GM12878 (cell line): ENCODE measurements around the gene GABRB1. TPM values are rescaled to one million over a fixed set of nuclear protein-coding genes. Genes with fewer than 3 reads are reported as not detected.

ENCODE experiments used
- ATAC-seq: fragments of 200-7000 bp; cut with Tn5 transposase; 3 replicates; pipeline ENCODE4 v1.9.1; 2020; ENCODE audit warnings: mild to moderate bottlenecking, moderate library complexity
- BruUV-seq: library from RNA; stranded (reverse); fragments of 400-500 nt; replicated peaks from 2 replicates; lab custom pipeline; 2021; lab: Mats Ljungman, UMichigan
- CTCF ChIA-PET: fragments of 300-600 bp; sonication (Branson Sonifier 250); formaldehyde crosslinking; extraction: SDS; loops from one replicate; lab custom pipeline; 2021; ENCODE audit warnings: inconsistent platforms; lab: Yijun Ruan, JAX
- POLR2A ChIA-PET: fragments of 350-600 bp; formaldehyde crosslinking; extraction: SDS; loops from one replicate; lab custom pipeline; 2021; ENCODE audit warnings: inconsistent platforms; lab: Charles Lee
- RAD21 ChIA-PET: fragments of 300-600 bp; sonication (Branson Sonifier 250); formaldehyde crosslinking; loops from one replicate; lab custom pipeline; 2023; ENCODE audit warnings: antibody characterized with exemption; ENCODE audit not compliant: unreplicated experiment; lab: Charles Lee
- SMC1A ChIA-PET: fragments of 300-600 bp; sonication (Branson Sonifier 250); formaldehyde crosslinking; loops from one replicate; lab custom pipeline; 2023; ENCODE audit not compliant: unreplicated experiment, uncharacterized antibody; lab: Charles Lee
- DNase-seq: peaks from one replicate; pipeline ENCODE4 v3.0.0-alpha.2; 2011; ENCODE audit warnings: low read depth, low spot score
- FAIRE-seq: peaks from 3 replicates; lab custom pipeline; 2011; peaks lifted over from hg19 to GRCh38; lab: Jason Lieb, UNC
- H2AFZ ChIP-seq: 2 replicates; pipeline ENCODE4 v1.6.0; 2011; ENCODE audit warnings: low read depth, low read length, control low read depth; ENCODE audit not compliant: control insufficient read depth
- H3K27ac ChIP-seq: 2 replicates; pipeline ENCODE4 v1.5.1; 2011; ENCODE audit warnings: control low read depth; ENCODE audit not compliant: control insufficient read depth, insufficient read depth
- H3K27me3 ChIP-seq, 2 experiments: replicated peaks in 1 of 2; 2 replicates each; pipeline versions ENCODE4 v1.6.0 to v1.6.1; 2011; ENCODE audit warnings: low read length in 1 of 2; ENCODE audit not compliant: control insufficient read depth in 2 of 2, insufficient read depth in 2 of 2
- H3K36me3 ChIP-seq, 2 experiments: 2 replicates each; pipeline ENCODE4 v1.5.1; 2011; ENCODE audit warnings: low read length in 1 of 2; ENCODE audit not compliant: control insufficient read depth in 2 of 2, insufficient read depth in 2 of 2
- H3K4me1 ChIP-seq: 2 replicates; pipeline ENCODE4 v1.6.1; 2011; ENCODE audit warnings: mild to moderate bottlenecking, low read length, moderate library complexity, mixed read lengths; ENCODE audit not compliant: control insufficient read depth, insufficient read depth
- H3K4me2 ChIP-seq: 2 replicates; pipeline ENCODE4 v1.6.0; 2011; ENCODE audit warnings: control low read depth; ENCODE audit not compliant: control insufficient read depth, insufficient read depth
- H3K4me3 ChIP-seq: fragments of 200-600 bp; sonication (generic); 2 replicates; pipeline ENCODE4 v1.5.1; 2016
- H3K79me2 ChIP-seq: 2 replicates; pipeline ENCODE4 v1.6.0; 2011; ENCODE audit warnings: low read length; ENCODE audit not compliant: control insufficient read depth, insufficient read depth
- H3K9ac ChIP-seq: 2 replicates; pipeline ENCODE4 v1.8.0; 2011; ENCODE audit warnings: low read length, control low read depth, mixed read lengths; ENCODE audit not compliant: control insufficient read depth, insufficient read depth
- H3K9me3 ChIP-seq: replicated peaks from 3 replicates; pipeline ENCODE4 v1.5.1; 2011; ENCODE audit warnings: mild to moderate bottlenecking, low read length; ENCODE audit not compliant: control insufficient read depth, insufficient read depth
- H4K20me1 ChIP-seq: 2 replicates; pipeline ENCODE4 v1.6.0; 2011; ENCODE audit not compliant: control insufficient read depth, insufficient read depth
- EGR1 ChIP-seq, 2 experiments: IDR thresholded peaks; 1 replicate in 1 of 2; 2 replicates in 1 of 2; pipeline ENCODE4 v1.6.1; 2011 to 2012; ENCODE audit warnings: low read depth in 2 of 2, low read length in 2 of 2, borderline replicate concordance in 1 of 2, mild to moderate bottlenecking in 1 of 2, moderate library complexity in 1 of 2
- FOS ChIP-seq: IDR thresholded peaks from 3 replicates; pipeline ENCODE4 v1.6.1; 2011; ENCODE audit warnings: borderline replicate concordance; ENCODE audit not compliant: insufficient read length; ENCODE audit errors: extremely low read depth
- HDAC6 ChIP-seq: fragments of 200-600 bp; sonication (generic); IDR thresholded peaks from one replicate; pipeline ENCODE4 v1.8.0; 2017; ENCODE audit warnings: antibody characterized with exemption; ENCODE audit not compliant: unreplicated experiment
- IKZF1 ChIP-seq: fragments of 450-650 bp; conservative IDR thresholded peaks from 2 replicates; pipeline ENCODE4 v1.6.1; 2017; ENCODE audit warnings: antibody characterized with exemption, mild to moderate bottlenecking
- MEF2A ChIP-seq: IDR thresholded peaks from 2 replicates; pipeline ENCODE4 v1.6.1; 2011; ENCODE audit warnings: low read depth, mild to moderate bottlenecking, low read length, moderate library complexity; ENCODE audit not compliant: insufficient read depth
- NR2F1 ChIP-seq: fragments of 450-650 bp; conservative IDR thresholded peaks from 2 replicates; pipeline ENCODE4 v1.6.1; 2017; ENCODE audit warnings: mild to moderate bottlenecking
- PBX3 ChIP-seq: IDR thresholded peaks from 2 replicates; pipeline ENCODE4 v1.6.1; 2011; ENCODE audit warnings: mild to moderate bottlenecking, low read depth, low read length, moderate library complexity; ENCODE audit not compliant: insufficient replicate concordance
- RBBP5 ChIP-seq: fragments of 200-600 bp; sonication (generic); conservative IDR thresholded peaks from 2 replicates; pipeline ENCODE4 v1.6.1; 2016
- SRF ChIP-seq, 2 experiments: IDR thresholded peaks; 2 replicates each; pipeline ENCODE4 v1.6.1; 2011; ENCODE audit warnings: low read depth in 2 of 2, low read length in 2 of 2, mild to moderate bottlenecking in 1 of 2, moderate library complexity in 1 of 2
- TBL1XR1 ChIP-seq: IDR thresholded peaks from 2 replicates; pipeline ENCODE4 v1.6.1; 2012; ENCODE audit warnings: low read depth, low read length, improper control_type of control experiment
- TCF3 ChIP-seq: IDR thresholded peaks from 2 replicates; pipeline ENCODE4 v1.6.1; 2012; ENCODE audit warnings: low read depth, mild to moderate bottlenecking, low read length, borderline replicate concordance; ENCODE audit not compliant: insufficient read depth
- WGBS: methylation state at CpG from one replicate; pipeline ENCODE4 v1.1.6; 2016; ENCODE audit warnings: low lambda C conversion rate; ENCODE audit not compliant: insufficient replicate concordance, insufficient coverage; ENCODE audit errors: missing lambda C conversion rate; 5-methylcytosine and 5-hydroxymethylcytosine counted together
- in situ Hi-C: fragments of 300-500 bp; cut with MboI; formaldehyde crosslinking; loops from 9 replicates; pipeline ENCODE4 v1.14.3; 2018; ENCODE audit warnings: mixed read lengths
- intact Hi-C: fragments of 100-400 bp; cut with micrococcal nuclease; formaldehyde crosslinking; loops from one replicate; pipeline ENCODE4 v1.14.2; 2022; ENCODE audit not compliant: unreplicated experiment
- polyA plus RNA-seq, 11 experiments: library from polyadenylated mRNA; depleted of rRNA in 4 of 11; unstranded in 6 of 11; stranded (reverse) in 5 of 11; fragments of >200 nt; fragmentation: Nextera tagmentation in 4 of 11; fragmentation: Illumina TruSeq in 1 of 11; extraction: Ambion mirVana in 4 of 11; extraction: Trizol in 1 of 11; gene quantifications; 1 replicate in 1 of 11; 2 replicates in 10 of 11; pipeline versions ENCODE4 v1.2.1 to v1.2.3, GENCODE V29; 2011 to 2016; ENCODE audit warnings: inconsistent platforms in 2 of 11, missing spikeins in 2 of 11, low read depth in 1 of 11
- total RNA-seq, 4 experiments: library from RNA; depleted of rRNA in 3 of 4; stranded (reverse); fragments of >200 nt in 3 of 4; fragmentation: Illumina TruSeq in 1 of 4; extraction: Trizol in 1 of 4; gene quantifications; 2 replicates each; pipeline versions ENCODE4 v1.2.1 to v1.2.3, GENCODE V29; 2013 to 2021
- TF ChIP-seq, protein P1 (sequence below): IDR thresholded peaks from 2 replicates; pipeline ENCODE4 v1.6.1; 2012; ENCODE audit warnings: improper control_type of control experiment, low read depth, low read length; ENCODE audit not compliant: insufficient replicate concordance

GABRB1 gene
- total and polyA plus RNA-seq, 10 of the 15 experiments (the other 5 are each of a cell fraction or from before 2014, with no cell fraction given): 0.13 to 0.92 TPM; not detected in 8

DNA sequence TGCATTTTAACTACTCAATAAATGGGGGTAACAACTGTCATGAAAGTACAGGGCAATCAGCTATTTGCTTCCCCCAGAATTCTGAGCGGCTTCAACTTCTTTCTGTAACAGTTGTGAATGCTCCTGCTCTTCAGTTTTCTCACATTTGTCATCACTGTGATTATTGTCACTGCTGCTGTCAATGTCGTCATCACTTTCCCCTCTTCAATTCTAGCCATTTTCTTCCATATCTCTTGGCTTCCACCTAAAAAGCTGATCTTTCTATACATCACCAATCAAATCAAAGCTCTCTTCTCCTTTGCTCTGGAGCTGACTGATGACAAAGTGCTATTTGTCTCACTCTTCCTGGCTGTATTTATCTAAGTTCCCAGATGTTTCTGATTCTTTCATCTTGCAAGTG lies 306.5 kb downstream of the GABRB1 start:
- RAD21 ChIA-PET: no interaction called here

More for the DNA sequence above, 306.5 kb downstream of the GABRB1 start:
- H3K4me1 ChIP-seq: no peaks in the 10 kb centered on the region
- no peak overlapping the region for H3K4me2 ChIP-seq
- FAIRE-seq (no peak), ATAC-seq (no peak), DNase-seq (no peak)
- ChIA-PET CTCF (no interaction called here), POLR2A (no interaction called here), SMC1A (interaction anchor here (1.2 kb wide), 1 partner anchor 20 kb away, joined by 3 read pairs; no protein-coding TSS in a partner anchor)
- BruUV-seq: no TSS peak
- H3K9ac ChIP-seq: no peak overlapping the region
- H3K36me3 ChIP-seq: no peaks in the 10 kb centered on the region
- no peak for TF ChIP-seq SRF (IDR thresholded peaks at IDR 0.05; ENCODE audit: low read depth in 2 of 2, low read length in 2 of 2)
- no peak for TF ChIP-seq MEF2A
- no peak for TF ChIP-seq TCF3
- no peak for TF ChIP-seq RBBP5
- no peak for TF ChIP-seq TBL1XR1
- no peak for TF ChIP-seq HDAC6
- TF ChIP-seq NR2F1: no peak
- TF ChIP-seq, protein P1, sequence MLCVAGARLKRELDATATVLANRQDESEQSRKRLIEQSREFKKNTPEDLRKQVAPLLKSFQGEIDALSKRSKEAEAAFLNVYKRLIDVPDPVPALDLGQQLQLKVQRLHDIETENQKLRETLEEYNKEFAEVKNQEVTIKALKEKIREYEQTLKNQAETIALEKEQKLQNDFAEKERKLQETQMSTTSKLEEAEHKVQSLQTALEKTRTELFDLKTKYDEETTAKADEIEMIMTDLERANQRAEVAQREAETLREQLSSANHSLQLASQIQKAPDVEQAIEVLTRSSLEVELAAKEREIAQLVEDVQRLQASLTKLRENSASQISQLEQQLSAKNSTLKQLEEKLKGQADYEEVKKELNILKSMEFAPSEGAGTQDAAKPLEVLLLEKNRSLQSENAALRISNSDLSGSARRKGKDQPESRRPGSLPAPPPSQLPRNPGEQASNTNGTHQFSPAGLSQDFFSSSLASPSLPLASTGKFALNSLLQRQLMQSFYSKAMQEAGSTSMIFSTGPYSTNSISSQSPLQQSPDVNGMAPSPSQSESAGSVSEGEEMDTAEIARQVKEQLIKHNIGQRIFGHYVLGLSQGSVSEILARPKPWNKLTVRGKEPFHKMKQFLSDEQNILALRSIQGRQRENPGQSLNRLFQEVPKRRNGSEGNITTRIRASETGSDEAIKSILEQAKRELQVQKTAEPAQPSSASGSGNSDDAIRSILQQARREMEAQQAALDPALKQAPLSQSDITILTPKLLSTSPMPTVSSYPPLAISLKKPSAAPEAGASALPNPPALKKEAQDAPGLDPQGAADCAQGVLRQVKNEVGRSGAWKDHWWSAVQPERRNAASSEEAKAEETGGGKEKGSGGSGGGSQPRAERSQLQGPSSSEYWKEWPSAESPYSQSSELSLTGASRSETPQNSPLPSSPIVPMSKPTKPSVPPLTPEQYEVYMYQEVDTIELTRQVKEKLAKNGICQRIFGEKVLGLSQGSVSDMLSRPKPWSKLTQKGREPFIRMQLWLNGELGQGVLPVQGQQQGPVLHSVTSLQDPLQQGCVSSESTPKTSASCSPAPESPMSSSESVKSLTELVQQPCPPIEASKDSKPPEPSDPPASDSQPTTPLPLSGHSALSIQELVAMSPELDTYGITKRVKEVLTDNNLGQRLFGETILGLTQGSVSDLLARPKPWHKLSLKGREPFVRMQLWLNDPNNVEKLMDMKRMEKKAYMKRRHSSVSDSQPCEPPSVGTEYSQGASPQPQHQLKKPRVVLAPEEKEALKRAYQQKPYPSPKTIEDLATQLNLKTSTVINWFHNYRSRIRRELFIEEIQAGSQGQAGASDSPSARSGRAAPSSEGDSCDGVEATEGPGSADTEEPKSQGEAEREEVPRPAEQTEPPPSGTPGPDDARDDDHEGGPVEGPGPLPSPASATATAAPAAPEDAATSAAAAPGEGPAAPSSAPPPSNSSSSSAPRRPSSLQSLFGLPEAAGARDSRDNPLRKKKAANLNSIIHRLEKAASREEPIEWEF: no peak
- no peak for TF ChIP-seq IKZF1
- no peak for TF ChIP-seq EGR1 (IDR thresholded peaks at IDR 0.05; ENCODE audit: borderline replicate concordance in 1 of 2, low read depth in 2 of 2, low read length in 2 of 2)
- TF ChIP-seq FOS: no peak
- TF ChIP-seq PBX3: no peak
- no peaks in the 10 kb centered on the region for H4K20me1 ChIP-seq
- intact Hi-C loops: no loop called here
- H3K4me3 ChIP-seq: no peak overlapping the region
- in situ Hi-C loops: no loop called here
- H2AFZ ChIP-seq: no peak overlapping the region
- H3K79me2 ChIP-seq: no peaks in the 10 kb centered on the region
- H3K27me3 ChIP-seq: no peaks in the 10 kb centered on the region; a peak in 1 of 4 replicates
- H3K9me3 ChIP-seq: no peaks in the 10 kb centered on the region
- WGBS: 4% methylated on average over 2 of the region's 2 CpGs
- no peak overlapping the region for H3K27ac ChIP-seq
